Liver (tissue), 9 donors: ENCODE measurements around the gene GRIK2. TPM values are rescaled to one million over a fixed set of nuclear protein-coding genes. Genes with fewer than 3 reads are reported as not detected.

Source experiments
- DNase-seq: peaks from one replicate; pipeline ENCODE4 v3.0.0-alpha.2; 2017; ENCODE audit warnings: low spot score
- H3K27ac ChIP-seq, 2 donors: one replicate each; pipeline ENCODE4 v1.7.0; 2013; ENCODE audit warnings: inconsistent platforms in 2 of 2, low read length in 2 of 2, control low read depth in 1 of 2, low read depth in 1 of 2, mild to moderate bottlenecking in 1 of 2
- H3K27me3 ChIP-seq, 4 donors: one replicate each; pipeline versions ENCODE4 v1.6.1 to v1.7.0; 2013; ENCODE audit warnings: low read length in 3 of 4, inconsistent platforms in 1 of 4, mild to moderate bottlenecking in 1 of 4, moderate library complexity in 1 of 4; ENCODE audit not compliant: control insufficient read depth in 4 of 4, insufficient read depth in 4 of 4
- H3K36me3 ChIP-seq, 4 donors: one replicate each; pipeline versions ENCODE4 v1.6.1 to v1.7.0; 2013; ENCODE audit warnings: low read length in 3 of 4, mild to moderate bottlenecking in 3 of 4, low read depth in 1 of 4, moderate library complexity in 1 of 4; ENCODE audit not compliant: control insufficient read depth in 4 of 4, insufficient read depth in 3 of 4
- H3K4me1 ChIP-seq, 4 donors: one replicate each; pipeline versions ENCODE4 v1.6.1 to v1.7.0; 2013; ENCODE audit warnings: low read length in 3 of 4, mild to moderate bottlenecking in 3 of 4, moderate library complexity in 1 of 4; ENCODE audit not compliant: control insufficient read depth in 4 of 4, insufficient read depth in 4 of 4
- H3K4me3 ChIP-seq, 3 donors: one replicate each; pipeline versions ENCODE4 v1.6.1 to v1.7.0; 2013; ENCODE audit warnings: low read length in 3 of 3, control low read depth in 1 of 3, low read depth in 1 of 3, mild to moderate bottlenecking in 1 of 3
- H3K9ac ChIP-seq, 2 donors: one replicate each; pipeline ENCODE4 v1.7.0; 2013; ENCODE audit warnings: low read length in 2 of 2, mild to moderate bottlenecking in 2 of 2, moderate library complexity in 2 of 2, control low read depth in 1 of 2, low read depth in 1 of 2
- H3K9me3 ChIP-seq, 4 donors: one replicate each; pipeline versions ENCODE4 v1.6.1 to v1.7.0; 2013; ENCODE audit warnings: low read length in 3 of 4; ENCODE audit not compliant: control insufficient read depth in 4 of 4
- GABPA ChIP-seq, 2 donors: IDR thresholded peaks in 1 of 2; conservative IDR thresholded peaks in 1 of 2; 2 replicates each; pipeline ENCODE4 v1.6.1; 2016; ENCODE audit warnings: antibody characterized with exemption in 2 of 2, mild to moderate bottlenecking in 1 of 2, moderate library complexity in 1 of 2
- JUND ChIP-seq, 2 donors: IDR thresholded peaks; 2 replicates each; pipeline ENCODE4 v1.6.1; 2016; ENCODE audit warnings: antibody characterized with exemption in 2 of 2
- RXRA ChIP-seq, 2 donors: IDR thresholded peaks; 2 replicates each; pipeline ENCODE4 v1.6.1; 2017 to 2018; ENCODE audit warnings: antibody characterized with exemption in 2 of 2, mild to moderate bottlenecking in 1 of 2
- SP1 ChIP-seq: IDR thresholded peaks from 2 replicates; pipeline ENCODE4 v1.6.1; 2018; ENCODE audit warnings: antibody characterized with exemption, mild to moderate bottlenecking
- WGBS: extraction: QIAGEN DNeasy Blood & Tissue Kit; methylation state at CpG from one replicate; pipeline ENCODE4 v1.1.7; 2013; 5-methylcytosine and 5-hydroxymethylcytosine counted together
- polyA plus RNA-seq, 2 donors: library from polyadenylated mRNA; stranded (reverse) in 1 of 2; unstranded in 1 of 2; fragments of 200-250 nt in 1 of 2; fragments of >200 nt in 1 of 2; fragmentation: Nextera tagmentation in 1 of 2; extraction: Ambion mirVana in 1 of 2; gene quantifications; one replicate each; pipeline versions ENCODE4 v1.2.1 to v1.2.3, GENCODE V29; 2013 to 2015
- total RNA-seq, 2 donors: library from RNA; depleted of rRNA; stranded (reverse); fragments of >200 nt; gene quantifications; one replicate each; pipeline ENCODE4 v1.2.3, GENCODE V29; 2014
- donor health status: healthy.
- donor health status: healthy.
- donor health status: healthy.
- donor health status: healthy.
- donor health status: healthy.

GRIK2 gene
- total and polyA plus RNA-seq, 4 donors: 0.02 to 0.17 (median 0.05) TPM

- TF ChIP-seq JUND (IDR thresholded peaks at IDR 0.05): no peak
These were observed 722.4 kb downstream of the GRIK2 start (continued) for GRCh38 chr6:102115911-102116310.

GRCh38 chr6:102118034-102118433, 724.5 kb downstream of the GRIK2 start:
- Histone ChIP-seq H3K36me3 (no peaks in the 10 kb centered on the region), H3K4me3 (no peak overlapping the region), H3K9me3 (peaks cover 0 to 3% (median 0%) of the 10 kb centered on the region in 4 donors), H3K27me3 (no peaks in the 10 kb centered on the region), H3K27ac (no peak overlapping the region), H3K9ac (no peak overlapping the region), H3K4me1 (no peaks in the 10 kb centered on the region)
- no peak for DNase-seq
- WGBS: 86% methylated on average over 1 of the region's 1 CpG
- TF ChIP-seq SP1 (no peak), RXRA (IDR thresholded peaks at IDR 0.05) (no peak), GABPA (IDR thresholded peaks at IDR 0.05 in 1 of 2, conservative IDR thresholded peaks at IDR 0.05 in 1 of 2) (no peak)
